WTC11 (cell line): ENCODE data around the gene GMIP. TPM values are rescaled to one million over a fixed set of nuclear protein-coding genes. Genes with fewer than 3 reads are reported as not detected.

Experiments used
- ATAC-seq: fragments of 200-7000 bp; cut with Tn5 transposase; 2 replicates; pipeline ENCODE4 v1.10.0; 2021; ENCODE audit warnings: mild to moderate bottlenecking, moderate library complexity
- CTCF ChIA-PET: fragments of 300-600 bp; sonication (Branson Sonifier 250); formaldehyde crosslinking; loops from one replicate; lab custom pipeline; 2021; ENCODE audit warnings: antibody characterized with exemption; lab: Charles Lee
- POLR2A ChIA-PET: fragments of 350-600 bp; sonication (Branson Sonifier 250); formaldehyde crosslinking; loops from one replicate; lab custom pipeline; 2021; ENCODE audit warnings: antibody characterized with exemption; lab: Charles Lee
- DNase-seq: peaks from one replicate; pipeline ENCODE4 v3.0.0; 2021; ENCODE audit warnings: low spot score
- H3K27ac Mint-ChIP-seq: 2 replicates; pipeline ENCODE4 v1.8.0; 2021; ENCODE audit warnings: mixed read lengths
- H3K27me3 Mint-ChIP-seq: 2 replicates; pipeline ENCODE4 v1.8.0; 2021; ENCODE audit warnings: low read depth, mild to moderate bottlenecking, moderate library complexity, mixed read lengths
- H3K36me3 Mint-ChIP-seq: 2 replicates; pipeline ENCODE4 v1.8.0; 2021; ENCODE audit warnings: mixed read lengths
- H3K4me1 Mint-ChIP-seq: 2 replicates; pipeline ENCODE4 v1.8.0; 2022; ENCODE audit warnings: mixed read lengths
- H3K4me3 Mint-ChIP-seq: 2 replicates; pipeline ENCODE4 v1.8.0; 2021; ENCODE audit warnings: mild to moderate bottlenecking, moderate library complexity, mixed read lengths
- H3K9me3 Mint-ChIP-seq: 2 replicates; pipeline ENCODE4 v1.8.0; 2021; ENCODE audit warnings: mixed read lengths
- ESRRA ChIP-seq: sonication (generic); formaldehyde crosslinking; IDR thresholded peaks from 2 replicates; pipeline ENCODE4 v1.8.1; 2022; ENCODE audit warnings: mild to moderate bottlenecking, missing genetic modification reagents, borderline replicate concordance
- FOXJ3 ChIP-seq: sonication (generic); formaldehyde crosslinking; IDR thresholded peaks from 2 replicates; pipeline ENCODE4 v1.9.0; 2021; ENCODE audit warnings: missing genetic modification reagents, mild to moderate bottlenecking, borderline replicate concordance
- MXD4 ChIP-seq: fragments of 250-450 bp; sonication (Bioruptor Pico); IDR thresholded peaks from 2 replicates; pipeline ENCODE4 v1.8.0; 2021; ENCODE audit warnings: mild to moderate bottlenecking, moderate library complexity, borderline replicate concordance
- MYBL2 ChIP-seq: sonication (generic); formaldehyde crosslinking; IDR thresholded peaks from 2 replicates; pipeline ENCODE4 v1.8.1; 2023; ENCODE audit warnings: mild to moderate bottlenecking, moderate library complexity, missing genetic modification reagents
- NR2C2 ChIP-seq: sonication (generic); formaldehyde crosslinking; IDR thresholded peaks from 2 replicates; pipeline ENCODE4 v1.8.0; 2022; ENCODE audit warnings: mild to moderate bottlenecking, missing genetic modification reagents
- PRRX2 ChIP-seq: fragments of 250-450 bp; sonication (Bioruptor Pico); IDR thresholded peaks from 2 replicates; pipeline ENCODE4 v1.8.0; 2021; ENCODE audit warnings: mild to moderate bottlenecking
- SMAD3 ChIP-seq: sonication (generic); formaldehyde crosslinking; IDR thresholded peaks from 2 replicates; pipeline ENCODE4 v1.8.0; 2022; ENCODE audit warnings: missing genetic modification reagents, mild to moderate bottlenecking, borderline replicate concordance
- TP53 ChIP-seq: sonication (generic); formaldehyde crosslinking; IDR thresholded peaks from 2 replicates; pipeline ENCODE4 v1.8.1; 2023; ENCODE audit warnings: mild to moderate bottlenecking, missing genetic modification reagents
- ZNF423 ChIP-seq: fragments of 250-450 bp; sonication (Bioruptor Pico); IDR thresholded peaks from 2 replicates; pipeline ENCODE4 v2.1.2; 2022; ENCODE audit warnings: mild to moderate bottlenecking, moderate library complexity
- total RNA-seq: library from RNA; stranded (reverse); gene quantifications from 3 replicates; pipeline ENCODE4 v1.2.3, GENCODE V29; 2021
- TF ChIP-seq, protein P1 (sequence below): fragments of 250-450 bp; sonication (Bioruptor Pico); IDR thresholded peaks from 2 replicates; pipeline ENCODE4 v1.9.0; 2021; ENCODE audit warnings: mild to moderate bottlenecking
- TF ChIP-seq, protein P2 (sequence below): sonication (generic); formaldehyde crosslinking; IDR thresholded peaks from 2 replicates; pipeline ENCODE4 v1.8.1; 2023; ENCODE audit warnings: mild to moderate bottlenecking, missing genetic modification reagents
- TF ChIP-seq, protein P3 (sequence below): sonication (generic); formaldehyde crosslinking; IDR thresholded peaks from 2 replicates; pipeline ENCODE4 v1.8.1; 2023; ENCODE audit warnings: mild to moderate bottlenecking, missing genetic modification reagents, borderline replicate concordance
- TF ChIP-seq, protein P4 (sequence below): sonication (generic); formaldehyde crosslinking; IDR thresholded peaks from 2 replicates; pipeline ENCODE4 v1.8.1; 2022; ENCODE audit warnings: missing genetic modification reagents, borderline replicate concordance
- TF ChIP-seq, protein P5 (sequence below): fragments of 200-600 bp; IDR thresholded peaks from 2 replicates; pipeline ENCODE4 v1.8.0; 2022; ENCODE audit warnings: antibody characterized with exemption

GMIP gene
- total RNA-seq, 1 experiment from 2014 or later = 23.0 TPM

DNA sequence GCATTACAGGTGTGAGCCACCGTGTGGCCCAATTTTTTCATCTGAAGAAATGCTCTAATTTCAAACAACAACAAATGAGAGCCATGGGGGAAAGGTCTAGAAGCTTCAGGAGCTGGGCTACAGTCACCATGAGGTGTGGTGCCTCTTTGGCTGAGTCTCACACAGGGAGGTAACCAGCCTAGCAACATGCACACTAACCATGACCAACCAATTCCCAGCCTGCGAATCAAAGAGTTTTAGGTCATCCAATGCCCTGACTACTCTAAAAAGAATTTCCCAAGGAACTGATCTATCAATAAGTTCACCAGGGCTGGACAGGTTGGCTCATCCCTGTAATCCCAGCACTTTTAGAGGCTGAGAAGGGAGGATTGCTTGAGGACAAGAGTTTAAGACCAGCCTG is 54.9 kb downstream of the GMIP start (continued):
- TF ChIP-seq, protein P1, sequence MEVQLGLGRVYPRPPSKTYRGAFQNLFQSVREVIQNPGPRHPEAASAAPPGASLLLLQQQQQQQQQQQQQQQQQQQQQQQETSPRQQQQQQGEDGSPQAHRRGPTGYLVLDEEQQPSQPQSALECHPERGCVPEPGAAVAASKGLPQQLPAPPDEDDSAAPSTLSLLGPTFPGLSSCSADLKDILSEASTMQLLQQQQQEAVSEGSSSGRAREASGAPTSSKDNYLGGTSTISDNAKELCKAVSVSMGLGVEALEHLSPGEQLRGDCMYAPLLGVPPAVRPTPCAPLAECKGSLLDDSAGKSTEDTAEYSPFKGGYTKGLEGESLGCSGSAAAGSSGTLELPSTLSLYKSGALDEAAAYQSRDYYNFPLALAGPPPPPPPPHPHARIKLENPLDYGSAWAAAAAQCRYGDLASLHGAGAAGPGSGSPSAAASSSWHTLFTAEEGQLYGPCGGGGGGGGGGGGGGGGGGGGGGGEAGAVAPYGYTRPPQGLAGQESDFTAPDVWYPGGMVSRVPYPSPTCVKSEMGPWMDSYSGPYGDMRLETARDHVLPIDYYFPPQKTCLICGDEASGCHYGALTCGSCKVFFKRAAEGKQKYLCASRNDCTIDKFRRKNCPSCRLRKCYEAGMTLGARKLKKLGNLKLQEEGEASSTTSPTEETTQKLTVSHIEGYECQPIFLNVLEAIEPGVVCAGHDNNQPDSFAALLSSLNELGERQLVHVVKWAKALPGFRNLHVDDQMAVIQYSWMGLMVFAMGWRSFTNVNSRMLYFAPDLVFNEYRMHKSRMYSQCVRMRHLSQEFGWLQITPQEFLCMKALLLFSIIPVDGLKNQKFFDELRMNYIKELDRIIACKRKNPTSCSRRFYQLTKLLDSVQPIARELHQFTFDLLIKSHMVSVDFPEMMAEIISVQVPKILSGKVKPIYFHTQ (CRISPR knock-in tag) = no peak
- TF ChIP-seq ESRRA (CRISPR knock-in tag) = no peak
- TF ChIP-seq ZNF423 (CRISPR knock-in tag) = no peak
- TF ChIP-seq NR2C2 (CRISPR knock-in tag) = no peak
- TF ChIP-seq, protein P2, sequence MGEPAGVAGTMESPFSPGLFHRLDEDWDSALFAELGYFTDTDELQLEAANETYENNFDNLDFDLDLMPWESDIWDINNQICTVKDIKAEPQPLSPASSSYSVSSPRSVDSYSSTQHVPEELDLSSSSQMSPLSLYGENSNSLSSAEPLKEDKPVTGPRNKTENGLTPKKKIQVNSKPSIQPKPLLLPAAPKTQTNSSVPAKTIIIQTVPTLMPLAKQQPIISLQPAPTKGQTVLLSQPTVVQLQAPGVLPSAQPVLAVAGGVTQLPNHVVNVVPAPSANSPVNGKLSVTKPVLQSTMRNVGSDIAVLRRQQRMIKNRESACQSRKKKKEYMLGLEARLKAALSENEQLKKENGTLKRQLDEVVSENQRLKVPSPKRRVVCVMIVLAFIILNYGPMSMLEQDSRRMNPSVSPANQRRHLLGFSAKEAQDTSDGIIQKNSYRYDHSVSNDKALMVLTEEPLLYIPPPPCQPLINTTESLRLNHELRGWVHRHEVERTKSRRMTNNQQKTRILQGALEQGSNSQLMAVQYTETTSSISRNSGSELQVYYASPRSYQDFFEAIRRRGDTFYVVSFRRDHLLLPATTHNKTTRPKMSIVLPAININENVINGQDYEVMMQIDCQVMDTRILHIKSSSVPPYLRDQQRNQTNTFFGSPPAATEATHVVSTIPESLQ (CRISPR knock-in tag) = no peak

DNA sequence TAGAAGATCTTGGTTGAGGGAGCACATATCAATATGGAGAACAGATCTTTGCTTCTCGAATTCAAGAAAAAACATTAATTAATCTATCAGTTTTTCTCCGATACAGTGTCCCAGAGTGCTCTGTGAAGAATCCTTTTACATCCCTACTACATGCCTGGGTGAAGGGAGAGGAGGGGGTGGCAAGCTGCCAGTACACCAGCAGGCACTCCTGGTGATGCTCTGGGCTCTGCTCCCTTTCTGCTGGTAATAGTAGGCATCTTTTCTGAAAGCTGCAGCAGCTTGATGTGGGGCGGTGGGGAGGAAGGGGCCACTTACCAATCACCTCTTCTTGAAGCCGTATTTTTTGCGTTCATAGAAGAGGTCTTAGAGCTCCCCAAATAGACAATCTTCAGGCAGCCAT is 55.7 kb downstream of the GMIP start:
- POLR2A ChIA-PET = no interaction called here
- TF ChIP-seq, protein P3, sequence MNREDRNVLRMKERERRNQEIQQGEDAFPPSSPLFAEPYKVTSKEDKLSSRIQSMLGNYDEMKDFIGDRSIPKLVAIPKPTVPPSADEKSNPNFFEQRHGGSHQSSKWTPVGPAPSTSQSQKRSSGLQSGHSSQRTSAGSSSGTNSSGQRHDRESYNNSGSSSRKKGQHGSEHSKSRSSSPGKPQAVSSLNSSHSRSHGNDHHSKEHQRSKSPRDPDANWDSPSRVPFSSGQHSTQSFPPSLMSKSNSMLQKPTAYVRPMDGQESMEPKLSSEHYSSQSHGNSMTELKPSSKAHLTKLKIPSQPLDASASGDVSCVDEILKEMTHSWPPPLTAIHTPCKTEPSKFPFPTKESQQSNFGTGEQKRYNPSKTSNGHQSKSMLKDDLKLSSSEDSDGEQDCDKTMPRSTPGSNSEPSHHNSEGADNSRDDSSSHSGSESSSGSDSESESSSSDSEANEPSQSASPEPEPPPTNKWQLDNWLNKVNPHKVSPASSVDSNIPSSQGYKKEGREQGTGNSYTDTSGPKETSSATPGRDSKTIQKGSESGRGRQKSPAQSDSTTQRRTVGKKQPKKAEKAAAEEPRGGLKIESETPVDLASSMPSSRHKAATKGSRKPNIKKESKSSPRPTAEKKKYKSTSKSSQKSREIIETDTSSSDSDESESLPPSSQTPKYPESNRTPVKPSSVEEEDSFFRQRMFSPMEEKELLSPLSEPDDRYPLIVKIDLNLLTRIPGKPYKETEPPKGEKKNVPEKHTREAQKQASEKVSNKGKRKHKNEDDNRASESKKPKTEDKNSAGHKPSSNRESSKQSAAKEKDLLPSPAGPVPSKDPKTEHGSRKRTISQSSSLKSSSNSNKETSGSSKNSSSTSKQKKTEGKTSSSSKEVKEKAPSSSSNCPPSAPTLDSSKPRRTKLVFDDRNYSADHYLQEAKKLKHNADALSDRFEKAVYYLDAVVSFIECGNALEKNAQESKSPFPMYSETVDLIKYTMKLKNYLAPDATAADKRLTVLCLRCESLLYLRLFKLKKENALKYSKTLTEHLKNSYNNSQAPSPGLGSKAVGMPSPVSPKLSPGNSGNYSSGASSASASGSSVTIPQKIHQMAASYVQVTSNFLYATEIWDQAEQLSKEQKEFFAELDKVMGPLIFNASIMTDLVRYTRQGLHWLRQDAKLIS (CRISPR knock-in tag) = no peak
- TF ChIP-seq, protein P1 (CRISPR knock-in tag) = no peak
- TF ChIP-seq FOXJ3 (CRISPR knock-in tag) = no peak
- TF ChIP-seq MXD4 = no peak
- TF ChIP-seq, protein P4, sequence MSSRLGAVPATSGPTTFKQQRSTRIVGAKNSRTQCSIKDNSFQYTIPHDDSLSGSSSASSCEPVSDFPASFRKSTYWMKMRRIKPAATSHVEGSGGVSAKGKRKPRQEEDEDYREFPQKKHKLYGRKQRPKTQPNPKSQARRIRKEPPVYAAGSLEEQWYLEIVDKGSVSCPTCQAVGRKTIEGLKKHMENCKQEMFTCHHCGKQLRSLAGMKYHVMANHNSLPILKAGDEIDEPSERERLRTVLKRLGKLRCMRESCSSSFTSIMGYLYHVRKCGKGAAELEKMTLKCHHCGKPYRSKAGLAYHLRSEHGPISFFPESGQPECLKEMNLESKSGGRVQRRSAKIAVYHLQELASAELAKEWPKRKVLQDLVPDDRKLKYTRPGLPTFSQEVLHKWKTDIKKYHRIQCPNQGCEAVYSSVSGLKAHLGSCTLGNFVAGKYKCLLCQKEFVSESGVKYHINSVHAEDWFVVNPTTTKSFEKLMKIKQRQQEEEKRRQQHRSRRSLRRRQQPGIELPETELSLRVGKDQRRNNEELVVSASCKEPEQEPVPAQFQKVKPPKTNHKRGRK (CRISPR knock-in tag) = no peak
- TF ChIP-seq, protein P5, sequence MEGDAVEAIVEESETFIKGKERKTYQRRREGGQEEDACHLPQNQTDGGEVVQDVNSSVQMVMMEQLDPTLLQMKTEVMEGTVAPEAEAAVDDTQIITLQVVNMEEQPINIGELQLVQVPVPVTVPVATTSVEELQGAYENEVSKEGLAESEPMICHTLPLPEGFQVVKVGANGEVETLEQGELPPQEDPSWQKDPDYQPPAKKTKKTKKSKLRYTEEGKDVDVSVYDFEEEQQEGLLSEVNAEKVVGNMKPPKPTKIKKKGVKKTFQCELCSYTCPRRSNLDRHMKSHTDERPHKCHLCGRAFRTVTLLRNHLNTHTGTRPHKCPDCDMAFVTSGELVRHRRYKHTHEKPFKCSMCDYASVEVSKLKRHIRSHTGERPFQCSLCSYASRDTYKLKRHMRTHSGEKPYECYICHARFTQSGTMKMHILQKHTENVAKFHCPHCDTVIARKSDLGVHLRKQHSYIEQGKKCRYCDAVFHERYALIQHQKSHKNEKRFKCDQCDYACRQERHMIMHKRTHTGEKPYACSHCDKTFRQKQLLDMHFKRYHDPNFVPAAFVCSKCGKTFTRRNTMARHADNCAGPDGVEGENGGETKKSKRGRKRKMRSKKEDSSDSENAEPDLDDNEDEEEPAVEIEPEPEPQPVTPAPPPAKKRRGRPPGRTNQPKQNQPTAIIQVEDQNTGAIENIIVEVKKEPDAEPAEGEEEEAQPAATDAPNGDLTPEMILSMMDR = no peak
- TF ChIP-seq PRRX2 = no peak
- no peak for TF ChIP-seq SMAD3 (CRISPR knock-in tag)
- TF ChIP-seq MYBL2 = no peak
- no peak for TF ChIP-seq TP53 (CRISPR knock-in tag)
- no peaks in the 10 kb centered on the region for H3K36me3 Mint-ChIP-seq
- DNase-seq (no peak), ATAC-seq (no peak)
- no peaks in the 10 kb centered on the region for H3K9me3 Mint-ChIP-seq
- CTCF ChIA-PET = interaction anchor here (1.2 to 1.6 kb wide), 2 partner anchors 33 to 35 kb away, joined by 5 read pairs; no protein-coding TSS in a partner anchor
- H3K27me3 Mint-ChIP-seq = no peaks in the 10 kb centered on the region
- H3K4me3 Mint-ChIP-seq = no peak overlapping the region
- no peak overlapping the region for H3K27ac Mint-ChIP-seq
- peaks cover 16% of the 10 kb centered on the region for H3K4me1 Mint-ChIP-seq
